Nephron (organoid): ENCODE results near the gene ANKRD44.
A peak's percentile ranks its signal among the peaks of the same experiment; 100 is the strongest.

Experiments
- H3K27ac Mint-ChIP-seq, 3 experiments: 2 replicates each; pipeline ENCODE4 v1.8.0; 2020; ENCODE audit warnings: mixed read lengths in 3 of 3, mild to moderate bottlenecking in 2 of 3, moderate library complexity in 1 of 3
- H3K27me3 Mint-ChIP-seq: 2 replicates; pipeline ENCODE4 v1.8.0; 2021; ENCODE audit warnings: low read depth, mild to moderate bottlenecking, moderate library complexity, mixed read lengths
- H3K36me3 Mint-ChIP-seq: 2 replicates; pipeline ENCODE4 v1.8.0; 2020; ENCODE audit warnings: low read depth, mixed read lengths
- H3K4me1 Mint-ChIP-seq: 2 replicates; pipeline ENCODE4 v1.8.0; 2020; ENCODE audit warnings: mixed read lengths
- H3K4me3 Mint-ChIP-seq, 3 experiments: 2 replicates each; pipeline ENCODE4 v1.8.0; 2020; ENCODE audit warnings: mild to moderate bottlenecking in 3 of 3, mixed read lengths in 3 of 3, moderate library complexity in 2 of 3
- H3K9me3 Mint-ChIP-seq: 2 replicates; pipeline ENCODE4 v1.8.0; 2020; ENCODE audit warnings: mixed read lengths
- TF ChIP-seq, protein P1 (sequence below), 3 experiments: fragments of 200-600 bp; sonication (generic); IDR thresholded peaks; one replicate each; pipeline ENCODE4 v1.5.0; 2021; ENCODE audit warnings: antibody characterized with exemption in 3 of 3; ENCODE audit not compliant: unreplicated experiment in 3 of 3

Gene ANKRD44

DNA sequence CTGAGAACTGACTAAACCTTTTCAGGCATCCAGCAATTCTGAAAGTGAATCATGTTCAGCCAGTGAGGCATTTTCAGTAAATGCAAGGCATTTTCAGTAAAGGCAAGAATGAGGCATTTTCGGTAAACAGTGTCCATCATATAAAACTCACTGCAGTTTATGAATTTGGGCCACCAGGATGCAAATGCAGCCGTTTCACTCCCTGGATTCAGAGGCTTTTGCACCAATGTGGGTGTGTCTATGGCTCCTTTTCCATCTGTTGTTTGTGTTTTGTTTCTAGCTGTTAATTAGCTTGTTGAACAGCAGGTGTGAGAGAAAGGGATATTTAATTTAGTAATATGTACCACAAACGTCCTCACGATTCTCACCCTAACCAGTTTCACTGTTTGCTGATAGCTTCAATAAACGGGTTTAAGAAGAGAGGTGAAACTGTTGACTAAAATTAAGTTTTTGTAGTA lies 267.8 kb downstream of the ANKRD44 start:
- Mint-ChIP-seq H3K4me3 (no peak overlapping the region), H3K36me3 (no peaks in the 10 kb centered on the region), H3K27me3 (no peaks in the 10 kb centered on the region), H3K27ac (no peak overlapping the region), H3K4me1 (peaks cover 19% of the 10 kb centered on the region), H3K9me3 (no peaks in the 10 kb centered on the region)
- TF ChIP-seq, protein P1, sequence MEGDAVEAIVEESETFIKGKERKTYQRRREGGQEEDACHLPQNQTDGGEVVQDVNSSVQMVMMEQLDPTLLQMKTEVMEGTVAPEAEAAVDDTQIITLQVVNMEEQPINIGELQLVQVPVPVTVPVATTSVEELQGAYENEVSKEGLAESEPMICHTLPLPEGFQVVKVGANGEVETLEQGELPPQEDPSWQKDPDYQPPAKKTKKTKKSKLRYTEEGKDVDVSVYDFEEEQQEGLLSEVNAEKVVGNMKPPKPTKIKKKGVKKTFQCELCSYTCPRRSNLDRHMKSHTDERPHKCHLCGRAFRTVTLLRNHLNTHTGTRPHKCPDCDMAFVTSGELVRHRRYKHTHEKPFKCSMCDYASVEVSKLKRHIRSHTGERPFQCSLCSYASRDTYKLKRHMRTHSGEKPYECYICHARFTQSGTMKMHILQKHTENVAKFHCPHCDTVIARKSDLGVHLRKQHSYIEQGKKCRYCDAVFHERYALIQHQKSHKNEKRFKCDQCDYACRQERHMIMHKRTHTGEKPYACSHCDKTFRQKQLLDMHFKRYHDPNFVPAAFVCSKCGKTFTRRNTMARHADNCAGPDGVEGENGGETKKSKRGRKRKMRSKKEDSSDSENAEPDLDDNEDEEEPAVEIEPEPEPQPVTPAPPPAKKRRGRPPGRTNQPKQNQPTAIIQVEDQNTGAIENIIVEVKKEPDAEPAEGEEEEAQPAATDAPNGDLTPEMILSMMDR (IDR thresholded peaks at IDR 0.05; ENCODE audit: unreplicated experiment in 3 of 3), result no peak

DNA sequence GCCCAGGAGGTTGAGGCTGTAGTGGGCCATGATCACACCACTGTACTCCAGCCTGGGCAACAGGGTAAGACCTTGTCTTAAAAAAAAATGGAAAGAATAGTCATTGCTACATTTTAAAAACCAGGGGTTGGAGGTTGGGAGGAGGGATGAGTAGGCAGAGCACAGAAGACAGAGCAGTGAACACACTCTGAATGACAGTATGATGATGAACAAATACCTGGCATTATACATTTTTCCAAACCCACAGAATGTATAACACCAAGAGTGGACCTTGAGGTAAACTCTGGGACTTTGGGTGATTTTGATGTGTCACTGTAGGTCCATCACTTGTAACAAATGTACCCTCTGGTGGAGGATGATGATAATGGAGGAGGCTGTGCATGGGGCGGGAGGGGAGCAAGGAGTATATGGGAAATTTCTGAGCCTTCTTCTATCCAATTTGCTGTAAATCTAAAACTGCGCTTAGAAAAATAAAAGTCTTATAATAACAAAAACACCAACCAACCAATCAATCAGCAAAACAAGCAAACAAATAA lies 272.6 kb downstream of the ANKRD44 start:
- Mint-ChIP-seq H3K27me3 (no peaks in the 10 kb centered on the region), H3K36me3 (no peaks in the 10 kb centered on the region), H3K4me3 (no peak overlapping the region), H3K27ac (peak overlapping the region in 2 of 3 experiments; percentile 49 to 52), H3K9me3 (no peaks in the 10 kb centered on the region), H3K4me1 (peaks cover 30% of the 10 kb centered on the region)
- TF ChIP-seq, protein P1 (IDR thresholded peaks at IDR 0.05; ENCODE audit: unreplicated experiment in 3 of 3), result no peak

DNA sequence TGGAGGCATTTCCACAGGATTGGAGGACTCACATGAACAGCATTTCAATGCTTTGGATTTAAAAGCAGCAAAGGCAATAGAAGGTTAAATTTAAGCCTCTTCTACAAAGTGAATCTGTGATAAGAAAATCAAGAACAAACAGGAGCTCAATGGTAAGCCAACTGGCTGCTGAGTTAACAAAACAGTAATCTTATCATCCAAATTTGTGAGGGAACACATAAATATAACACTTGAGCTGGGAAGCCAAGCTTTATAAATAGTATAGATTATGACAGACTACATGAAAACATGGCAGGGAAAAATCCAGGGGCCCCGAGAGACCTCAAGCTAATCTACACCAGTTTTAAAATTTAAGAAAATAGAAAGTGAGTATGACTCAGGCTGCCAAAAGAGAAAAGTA lies 275.6 kb downstream of the ANKRD44 start:
- no peak overlapping the region for H3K4me3 Mint-ChIP-seq
- peaks cover 38% of the 10 kb centered on the region for H3K4me1 Mint-ChIP-seq
- TF ChIP-seq, protein P1 (IDR thresholded peaks at IDR 0.05; ENCODE audit: unreplicated experiment in 3 of 3), result no peak
- H3K27ac Mint-ChIP-seq, result peak overlapping the region in 2 of 3 experiments; percentile 85 to 90
- no peaks in the 10 kb centered on the region for H3K36me3 Mint-ChIP-seq
- no peaks in the 10 kb centered on the region for H3K9me3 Mint-ChIP-seq
- H3K27me3 Mint-ChIP-seq, result no peaks in the 10 kb centered on the region

DNA sequence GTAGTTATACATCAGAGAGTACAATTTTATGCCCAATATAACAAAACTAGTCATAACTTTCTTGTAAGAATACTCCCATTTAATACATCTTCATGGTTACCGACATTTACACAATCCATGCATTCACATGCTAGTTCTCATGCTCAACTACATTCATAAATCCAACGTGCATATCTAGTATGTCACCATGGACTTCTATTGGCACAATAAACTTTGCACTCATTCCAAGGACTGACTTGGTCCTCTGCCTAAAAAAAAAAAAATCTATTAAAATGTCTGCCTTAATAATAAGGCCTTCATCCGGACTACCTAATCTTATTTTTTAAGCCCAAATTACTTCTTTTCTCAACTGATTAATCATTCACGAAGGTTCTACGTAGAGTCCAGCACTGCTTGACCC lies 276.3 kb downstream of the ANKRD44 start:
- peaks cover 36% of the 10 kb centered on the region for H3K4me1 Mint-ChIP-seq
- no peaks in the 10 kb centered on the region for H3K27me3 Mint-ChIP-seq
- H3K36me3 Mint-ChIP-seq, result no peaks in the 10 kb centered on the region
- TF ChIP-seq, protein P1 (IDR thresholded peaks at IDR 0.05; ENCODE audit: unreplicated experiment in 3 of 3), result no peak
- H3K9me3 Mint-ChIP-seq, result no peaks in the 10 kb centered on the region
- no peak overlapping the region for H3K4me3 Mint-ChIP-seq
- peak overlapping the region in 2 of 3 experiments; percentile 85 to 90 for H3K27ac Mint-ChIP-seq

- H3K27me3 Mint-ChIP-seq, result no peaks in the 10 kb centered on the region
- TF ChIP-seq, protein P1 (IDR thresholded peaks at IDR 0.05; ENCODE audit: unreplicated experiment in 3 of 3), result no peak
- no peaks in the 10 kb centered on the region for H3K9me3 Mint-ChIP-seq
- H3K27ac Mint-ChIP-seq, result peak overlapping the region in 2 of 3 experiments; percentile 3 to 19
- H3K36me3 Mint-ChIP-seq, result no peaks in the 10 kb centered on the region
- H3K4me3 Mint-ChIP-seq, result no peak overlapping the region
- H3K4me1 Mint-ChIP-seq, result peaks cover 32% of the 10 kb centered on the region
Observed at GRCh38 chr2:197033222-197033621, 277.4 kb downstream of the ANKRD44 start.

DNA sequence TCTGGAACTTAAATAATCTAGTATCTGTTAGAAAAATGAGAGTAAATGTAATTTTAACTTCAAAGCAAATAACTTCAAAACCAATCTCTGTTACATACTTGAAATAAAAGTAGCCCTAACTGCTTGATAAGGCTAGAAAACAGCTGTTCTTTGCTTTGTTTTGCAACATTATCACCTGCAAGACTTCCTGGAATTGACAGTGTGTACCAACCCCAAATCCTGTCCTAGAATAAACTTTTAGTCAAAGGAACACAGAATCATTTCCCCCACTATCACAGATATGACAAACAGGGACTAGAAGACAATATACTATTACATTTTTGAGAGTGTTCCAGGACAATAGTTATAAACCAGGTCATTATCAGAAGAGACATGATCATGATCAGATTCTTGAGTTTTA lies 278.8 kb downstream of the ANKRD44 start:
- Mint-ChIP-seq H3K9me3 (no peaks in the 10 kb centered on the region), H3K36me3 (no peaks in the 10 kb centered on the region), H3K27ac (peak overlapping the region in 1 of 3 experiments; percentile 17), H3K4me1 (peaks cover 33% of the 10 kb centered on the region), H3K4me3 (no peak overlapping the region), H3K27me3 (no peaks in the 10 kb centered on the region)
- TF ChIP-seq, protein P1 (IDR thresholded peaks at IDR 0.05; ENCODE audit: unreplicated experiment in 3 of 3), result no peak
